CD4-positive, alpha-beta T cell treated with Interleukin-17A for 4 hours (primary cell): ENCODE data around the gene CHST15.
"Not testable (repeated sequence)": the region's sequence is repeated elsewhere in the genome, so short reads cannot be mapped to it uniquely, and the experiment has no call there.

Source experiments
- DNase-seq: peaks from one replicate; pipeline ENCODE4 v3.0.0-alpha.2; 2020; ENCODE audit warnings: mixed read lengths

Gene CHST15

GRCh38 chr10:124040451-124041188 is 52.8 kb downstream of the CHST15 start:
- DNase-seq, result no peak

- no peak for DNase-seq
Observed at GRCh38 chr10:124039483-124040013, 53.9 kb downstream of the CHST15 start.

GRCh38 chr10:124037784-124038183 is 55.6 kb downstream of the CHST15 start:
- DNase-seq, result no peak

GRCh38 chr10:124037286-124037685 is 56.1 kb downstream of the CHST15 start:
- DNase-seq, result no peak

GRCh38 chr10:124036746-124037145 is 56.7 kb downstream of the CHST15 start:
- no peak for DNase-seq

- peak; percentile 64 for DNase-seq
Observed at GRCh38 chr10:124035928-124036558, 57.4 kb downstream of the CHST15 start.

- no peak for DNase-seq
Observed at GRCh38 chr10:124035306-124035927, 58.0 kb downstream of the CHST15 start.

GRCh38 chr10:124034576-124035305 is 58.7 kb downstream of the CHST15 start:
- DNase-seq, result not testable (repeated sequence)

GRCh38 chr10:124033887-124034218 is 59.5 kb downstream of the CHST15 start:
- DNase-seq, result no peak

GRCh38 chr10:124032971-124033886 is 60.2 kb downstream of the CHST15 start:
- DNase-seq, result no peak

GRCh38 chr10:124032087-124032935 is 61.1 kb downstream of the CHST15 start:
- DNase-seq, result no peak

- DNase-seq, result no peak
Observed at GRCh38 chr10:124030492-124031110, 62.8 kb downstream of the CHST15 start.

GRCh38 chr10:124030061-124030460 is 63.3 kb downstream of the CHST15 start:
- no peak for DNase-seq

- no peak for DNase-seq
Observed at GRCh38 chr10:124029559-124029958, 63.8 kb downstream of the CHST15 start.

GRCh38 chr10:124028700-124029480 is 64.5 kb downstream of the CHST15 start:
- no peak for DNase-seq

- no peak for DNase-seq
Observed at GRCh38 chr10:124027651-124028050, 65.7 kb downstream of the CHST15 start.

GRCh38 chr10:124027031-124027611 is 66.3 kb downstream of the CHST15 start:
- no peak for DNase-seq

- DNase-seq, result no peak
Observed at GRCh38 chr10:124026589-124026939, 66.8 kb downstream of the CHST15 start.
